Limb (tissue), 2 donors: ENCODE measurements around the gene MAVS.
"Not testable (repeated sequence)": the region's sequence is repeated elsewhere in the genome, so short reads cannot be mapped to it uniquely, and the experiment has no call there.

Experiments used
- DNase-seq, 2 donors: peaks; one replicate each; pipeline ENCODE4 v3.0.0-alpha.2; 2016; ENCODE audit errors: extremely low spot score in 2 of 2

Gene MAVS

GRCh38 chr20:3814928-3815495, 31.6 kb upstream of the MAVS start:
- no peak for DNase-seq

- DNase-seq: no peak
These were observed 30.8 kb upstream of the MAVS start for GRCh38 chr20:3815703-3816315.

DNA sequence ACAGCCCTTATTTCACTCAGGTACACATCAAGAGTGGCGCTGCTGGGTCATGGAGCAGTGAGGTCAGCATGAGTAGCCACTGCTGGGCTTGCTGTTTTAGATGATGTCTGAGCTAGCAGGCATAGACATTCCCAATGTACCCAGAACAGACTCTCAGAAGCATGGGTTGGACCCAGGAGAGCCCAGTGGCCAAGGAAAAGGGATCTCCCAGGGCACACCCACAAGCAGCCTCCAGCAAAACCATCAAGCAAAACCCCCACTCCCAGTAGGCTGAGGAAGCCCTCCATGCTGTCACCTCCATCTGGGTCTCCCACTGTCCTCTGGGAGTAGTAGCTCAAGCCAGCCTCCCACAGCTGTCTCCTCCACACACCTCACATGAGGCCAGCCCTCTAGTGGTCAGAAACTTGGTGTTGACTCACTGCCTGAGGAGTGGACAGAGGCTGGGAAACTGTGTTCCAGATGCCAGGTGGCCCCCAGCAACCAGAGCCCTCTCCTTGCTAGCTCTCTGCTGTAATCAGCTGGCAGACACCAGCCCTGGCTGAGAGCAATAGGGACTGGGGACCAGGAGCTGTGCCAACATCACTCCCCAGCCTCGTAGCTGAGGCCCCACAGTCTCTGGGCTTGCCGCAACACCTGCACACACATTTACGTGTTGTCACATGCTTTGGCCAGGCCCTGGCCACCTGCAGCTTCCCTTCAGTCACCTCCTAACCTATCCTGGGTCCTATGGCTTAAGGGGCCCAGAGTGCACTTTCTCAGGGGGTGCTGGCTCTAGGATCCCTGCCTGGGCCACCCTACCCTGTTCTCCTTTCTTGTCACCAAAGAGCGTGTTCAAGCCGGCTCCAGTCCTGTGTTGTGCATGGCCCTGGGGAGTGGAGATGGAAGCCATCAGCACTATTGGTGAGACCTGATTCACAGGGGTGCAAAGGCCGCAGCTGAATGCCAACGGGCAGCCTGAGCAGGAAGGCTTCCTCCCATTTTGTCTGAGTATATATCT, 28.2 kb upstream of the MAVS start:
- no peak for DNase-seq

DNA sequence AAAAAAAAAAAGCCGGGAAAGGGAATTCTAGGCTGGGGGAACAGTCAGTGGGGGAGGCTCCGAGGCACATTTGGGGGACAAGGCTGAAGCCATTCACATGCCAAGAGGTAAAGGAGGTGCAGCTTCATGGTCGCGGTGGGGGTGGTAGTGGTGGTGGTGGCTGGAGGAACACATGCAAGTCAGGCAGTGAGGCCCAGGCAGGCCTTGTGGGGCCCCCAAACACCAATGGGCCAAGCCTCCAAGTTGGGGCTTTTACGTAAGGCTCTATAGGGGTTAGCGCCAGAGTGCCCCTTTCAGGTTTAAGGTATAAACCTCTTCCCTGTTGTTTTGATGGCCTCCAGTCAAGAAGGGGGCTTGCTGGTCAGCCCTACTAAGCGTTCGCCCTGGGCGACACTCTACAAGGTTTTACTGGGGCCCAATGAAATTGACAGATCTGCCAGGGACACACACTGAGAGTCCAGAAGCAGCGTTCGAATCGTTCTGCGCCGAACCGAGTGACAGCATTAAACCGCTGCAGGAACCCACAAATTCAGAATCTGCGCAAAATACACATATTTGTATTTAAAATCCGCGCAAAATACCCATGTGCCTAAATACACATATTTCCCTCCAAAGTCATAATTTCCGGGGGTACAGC, 27.1 kb upstream of the MAVS start:
- DNase-seq: no peak

- peak; percentile 97 to 98 for DNase-seq
These were observed 26.4 kb upstream of the MAVS start, which contains the start of gene AP5S1 for GRCh38 chr20:3820048-3820900. TSS of gene AP5S1 (plus strand) at chr20:3820547. CDS start at chr20:3822118, 1,571 bp downstream.

DNA sequence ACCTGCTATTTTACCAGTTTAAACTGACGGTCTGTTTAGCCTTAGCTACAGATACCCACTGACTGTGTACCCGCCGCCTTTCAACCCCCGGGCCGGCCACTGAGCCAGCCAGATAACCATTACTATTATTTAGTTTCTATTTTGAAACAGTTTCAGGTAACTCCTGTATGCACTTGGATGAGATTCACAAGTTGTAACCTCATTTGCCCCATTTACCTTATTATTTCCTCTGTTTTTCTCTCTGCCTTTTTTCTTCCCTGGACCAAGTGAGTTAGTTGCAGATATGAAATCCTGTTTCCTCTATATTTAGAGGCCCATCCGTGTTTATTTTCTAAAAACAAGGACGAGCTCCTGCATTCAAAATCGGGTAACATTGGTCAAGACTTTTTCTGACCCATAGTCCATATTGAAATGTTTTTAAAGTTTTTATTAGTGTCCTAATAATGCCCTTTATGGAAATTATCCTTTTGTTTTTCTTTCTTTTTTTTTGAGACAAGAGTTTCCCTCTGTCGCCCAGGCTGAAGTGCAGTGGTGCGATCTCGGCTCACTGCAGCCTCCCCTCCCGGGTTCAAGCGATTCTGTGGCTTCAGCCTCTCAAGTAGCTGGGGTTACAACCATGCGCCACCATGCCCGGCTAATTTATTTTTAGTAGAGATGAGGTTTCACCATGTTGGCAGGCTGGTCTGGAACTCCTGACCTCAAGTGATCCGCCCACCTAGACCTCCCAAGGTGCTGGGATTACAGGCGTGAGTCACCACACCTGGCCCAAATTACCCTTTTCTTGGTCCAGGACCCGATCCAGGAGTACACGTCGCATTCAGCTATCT, 25.5 kb upstream of the MAVS start:
- DNase-seq: no peak

GRCh38 chr20:3821996-3822395, 24.6 kb upstream of the MAVS start:
- no peak for DNase-seq

GRCh38 chr20:3823881-3824280, 22.8 kb upstream of the MAVS start:
- DNase-seq: no peak

DNA sequence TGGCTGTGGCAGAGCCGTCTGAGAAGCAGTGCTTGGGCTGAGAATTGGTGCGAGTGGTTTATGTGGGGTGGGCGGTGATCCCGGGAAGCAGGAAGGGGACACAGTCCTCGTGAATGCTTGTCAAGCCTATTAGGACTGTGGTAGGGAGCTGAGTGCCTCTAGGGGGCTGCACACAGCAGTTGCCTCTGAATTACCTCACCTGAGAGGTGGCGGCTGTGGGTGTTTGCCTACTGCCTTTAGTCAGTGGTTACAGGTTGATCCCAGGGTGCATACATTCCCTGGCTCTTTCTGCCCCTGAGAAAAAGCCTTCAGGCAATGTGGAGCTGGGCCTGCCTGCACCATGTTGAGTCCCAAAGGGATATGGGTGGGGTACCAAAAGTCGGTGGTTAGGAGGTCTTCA, 21.1 kb upstream of the MAVS start:
- DNase-seq: no peak

GRCh38 chr20:3826420-3826819, 20.2 kb upstream of the MAVS start:
- DNase-seq: no peak

- DNase-seq: no peak
These were observed 17.8 kb upstream of the MAVS start for GRCh38 chr20:3828798-3829197.

GRCh38 chr20:3829891-3830290, 16.7 kb upstream of the MAVS start:
- not testable (repeated sequence) for DNase-seq

- no peak for DNase-seq
These were observed 10.5 kb upstream of the MAVS start for GRCh38 chr20:3836132-3836531.

GRCh38 chr20:3839328-3839727, 7.3 kb upstream of the MAVS start:
- no peak for DNase-seq

- DNase-seq: not testable (repeated sequence)
These were observed 6.4 kb upstream of the MAVS start for GRCh38 chr20:3840201-3840600.

DNA sequence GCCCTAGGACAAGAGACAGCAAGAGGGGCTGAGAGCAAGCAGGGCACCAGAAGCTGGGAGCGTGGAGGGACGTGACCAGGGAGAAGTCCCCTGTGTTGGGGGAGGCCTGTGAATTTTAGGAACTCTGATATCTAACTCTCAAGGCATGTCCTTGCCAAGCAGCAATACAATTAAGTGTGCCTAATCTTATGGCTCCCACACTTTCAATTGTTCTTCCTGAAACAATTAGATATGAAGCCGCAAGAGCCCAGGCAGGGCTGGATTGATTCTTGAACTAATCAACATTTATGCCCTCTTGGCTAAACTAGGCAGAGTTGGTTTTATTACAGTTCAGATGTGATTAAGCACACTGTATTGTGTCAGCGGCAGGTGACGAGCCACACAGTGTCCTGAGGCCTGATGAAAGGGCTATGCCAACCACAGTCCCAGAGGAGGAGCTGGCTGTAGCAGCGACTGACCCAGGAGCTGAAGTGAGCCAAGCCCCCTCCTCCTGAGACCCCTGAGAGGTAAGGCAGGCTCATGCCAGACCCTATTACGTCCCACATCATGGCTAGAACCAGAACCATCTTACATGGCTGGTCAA, 4.2 kb upstream of the MAVS start:
- DNase-seq: no peak

DNA sequence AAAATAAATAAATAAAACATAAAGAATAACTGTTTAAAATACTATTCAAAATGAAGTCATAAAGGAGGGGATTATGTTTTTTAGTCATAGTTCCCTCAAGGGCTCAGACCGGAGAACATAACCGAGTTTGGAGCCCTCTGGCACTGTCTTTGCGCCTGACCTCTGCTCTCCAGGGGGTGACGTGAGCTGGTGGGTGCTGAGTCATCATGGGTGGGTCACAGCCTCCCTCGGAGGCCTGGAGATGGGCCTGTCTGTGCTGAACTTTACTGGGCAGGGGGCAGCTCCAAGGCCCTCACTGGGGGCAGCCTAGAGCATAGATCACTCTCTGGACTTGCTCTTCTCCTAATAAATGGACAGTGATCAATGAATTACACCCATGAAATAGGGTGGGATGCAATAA, 3.1 kb upstream of the MAVS start:
- DNase-seq: no peak

GRCh38 chr20:3843990-3844619, 2.5 kb upstream of the MAVS start:
- DNase-seq: not testable (repeated sequence)

DNA sequence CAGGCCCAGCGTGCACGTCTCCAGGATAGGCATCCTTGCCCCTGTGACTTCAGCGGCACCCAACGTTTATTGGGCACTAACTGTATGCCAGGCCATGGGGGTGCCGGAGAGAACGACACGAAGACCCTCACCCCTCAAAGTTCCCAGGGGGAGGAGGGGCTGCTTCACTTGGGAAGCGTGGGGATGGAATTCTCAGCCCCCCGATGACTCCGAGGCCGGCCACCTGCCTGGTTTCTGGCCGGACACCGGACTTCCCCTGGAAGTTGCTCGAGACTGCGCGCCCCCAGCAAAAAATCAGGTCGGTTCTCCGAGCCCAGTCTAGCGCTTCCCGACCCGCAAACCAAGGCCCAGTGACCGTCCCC, 275 bp upstream of the MAVS start:
- DNase-seq: no peak
